RPMI8226 (cell line): Measurements from ENCODE around the gene PTPRG.

ENCODE experiments used
- DNase-seq: peaks from one replicate; pipeline ENCODE4 v3.0.0-alpha.2; 2015

Gene PTPRG

DNA sequence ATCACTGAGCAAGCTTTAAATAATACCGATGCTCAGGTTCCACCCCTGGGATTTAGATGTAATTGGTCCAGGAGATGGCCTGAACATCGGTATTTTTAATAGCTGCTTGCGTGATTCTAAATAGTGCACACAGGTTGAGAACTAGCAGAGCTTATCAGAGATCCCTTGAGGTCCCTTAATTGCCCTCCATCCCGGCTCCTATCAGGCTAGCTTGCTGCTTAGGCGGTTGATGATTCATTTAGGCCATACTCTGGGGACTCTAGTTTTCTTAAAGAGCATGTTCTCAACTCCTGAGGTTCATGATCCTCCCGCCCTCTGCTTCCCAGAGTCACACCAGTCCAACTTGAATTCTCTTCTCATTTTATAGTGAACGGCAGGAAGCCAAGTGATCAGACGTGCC is 531.7 kb downstream of the PTPRG start:
- DNase-seq: no peak

DNA sequence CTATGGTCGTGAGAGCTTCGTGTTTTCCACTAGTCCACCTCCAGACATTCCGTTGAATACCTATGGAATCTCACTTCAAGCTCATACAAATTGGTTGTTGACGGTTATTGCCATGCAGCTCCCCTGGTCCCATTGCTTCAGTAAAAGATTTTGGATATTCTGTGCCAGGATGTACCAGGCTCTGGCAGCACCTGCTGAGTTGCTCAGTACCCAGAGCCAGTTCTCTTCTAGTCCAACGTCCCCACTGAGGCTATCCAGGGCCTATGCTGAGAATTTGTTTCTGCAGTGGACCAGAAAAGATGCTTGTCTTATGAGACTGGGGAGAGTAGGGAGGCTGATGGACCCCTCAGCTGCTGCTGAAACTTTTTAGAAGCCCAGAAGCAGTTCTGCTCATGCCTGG is 533.1 kb downstream of the PTPRG start:
- DNase-seq: no peak

DNA sequence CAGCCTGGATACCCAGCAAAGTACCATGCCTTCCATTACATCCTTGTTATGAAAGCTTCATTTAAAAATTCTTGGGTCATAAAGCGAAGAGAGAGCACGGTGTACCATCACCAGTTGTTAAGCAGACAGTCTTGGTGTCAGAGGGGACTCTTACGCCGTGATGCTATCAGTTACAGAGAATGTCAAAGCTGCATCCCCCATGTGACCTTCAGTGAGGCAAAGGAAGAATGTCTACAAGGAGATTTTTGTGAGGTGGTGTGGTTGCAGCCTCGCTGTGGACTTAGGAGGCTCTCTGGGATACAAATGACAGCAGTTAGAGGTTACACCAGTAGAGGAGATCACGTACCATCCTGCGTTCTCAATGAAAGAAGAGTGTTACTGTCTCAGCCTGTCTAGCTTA is 533.7 kb downstream of the PTPRG start:
- DNase-seq: no peak

DNA sequence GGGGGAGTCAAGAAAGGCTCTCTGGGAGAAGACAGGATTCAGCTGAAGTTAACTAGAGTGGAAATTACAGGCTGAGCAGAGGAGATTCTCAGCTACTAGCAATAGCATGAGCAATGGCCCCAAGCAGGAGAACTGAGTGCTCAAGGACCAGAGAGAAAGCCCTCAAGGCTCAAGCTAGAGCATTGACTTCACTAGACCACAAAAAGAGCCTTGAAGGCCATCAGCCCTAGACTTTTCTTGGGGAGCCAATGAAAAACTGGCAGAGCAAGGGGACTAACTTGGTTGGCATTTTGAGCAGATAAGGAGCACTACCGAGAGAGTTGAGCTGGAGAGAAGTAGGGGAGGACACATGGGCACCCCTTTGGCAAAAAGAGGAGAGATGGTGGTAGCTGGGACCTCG is 534.4 kb downstream of the PTPRG start:
- DNase-seq: no peak

DNA sequence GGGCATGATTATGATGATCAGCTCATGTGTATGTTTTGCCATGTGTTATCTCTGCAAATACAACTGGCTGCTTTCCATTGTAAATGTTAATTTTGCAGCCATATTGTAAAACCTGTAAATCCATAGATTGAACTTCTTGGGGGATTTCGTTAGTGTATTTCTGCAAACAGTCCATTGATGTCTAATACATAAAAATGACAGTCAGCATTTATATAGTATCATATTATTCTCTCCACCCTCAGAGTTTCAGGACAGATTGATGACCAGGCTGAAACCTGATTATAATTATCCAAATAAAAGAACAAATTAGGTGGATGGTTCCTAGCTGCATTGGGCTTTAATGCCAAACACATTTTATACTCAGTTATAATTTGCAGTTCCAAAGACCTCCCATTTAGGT is 535.1 kb downstream of the PTPRG start:
- DNase-seq: no peak

DNA sequence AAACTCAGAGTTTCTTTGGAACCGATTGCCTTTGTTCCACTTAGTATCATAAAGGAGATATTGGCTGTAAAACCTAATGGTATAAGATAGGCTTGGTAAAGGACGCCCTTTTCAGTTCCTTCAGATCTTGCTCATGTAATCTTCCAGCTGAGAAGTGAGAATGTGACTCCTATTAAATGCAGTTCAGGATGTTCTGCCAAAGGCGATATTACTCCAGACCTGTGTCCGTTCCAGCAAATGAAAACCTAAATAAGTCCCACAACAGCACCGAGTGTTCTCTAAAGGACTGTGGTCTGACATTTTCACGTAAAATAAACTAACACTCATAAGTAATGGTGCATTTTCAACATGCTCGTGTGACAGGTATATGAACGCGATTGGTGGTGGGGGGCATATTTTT is 535.8 kb downstream of the PTPRG start:
- no peak for DNase-seq

DNA sequence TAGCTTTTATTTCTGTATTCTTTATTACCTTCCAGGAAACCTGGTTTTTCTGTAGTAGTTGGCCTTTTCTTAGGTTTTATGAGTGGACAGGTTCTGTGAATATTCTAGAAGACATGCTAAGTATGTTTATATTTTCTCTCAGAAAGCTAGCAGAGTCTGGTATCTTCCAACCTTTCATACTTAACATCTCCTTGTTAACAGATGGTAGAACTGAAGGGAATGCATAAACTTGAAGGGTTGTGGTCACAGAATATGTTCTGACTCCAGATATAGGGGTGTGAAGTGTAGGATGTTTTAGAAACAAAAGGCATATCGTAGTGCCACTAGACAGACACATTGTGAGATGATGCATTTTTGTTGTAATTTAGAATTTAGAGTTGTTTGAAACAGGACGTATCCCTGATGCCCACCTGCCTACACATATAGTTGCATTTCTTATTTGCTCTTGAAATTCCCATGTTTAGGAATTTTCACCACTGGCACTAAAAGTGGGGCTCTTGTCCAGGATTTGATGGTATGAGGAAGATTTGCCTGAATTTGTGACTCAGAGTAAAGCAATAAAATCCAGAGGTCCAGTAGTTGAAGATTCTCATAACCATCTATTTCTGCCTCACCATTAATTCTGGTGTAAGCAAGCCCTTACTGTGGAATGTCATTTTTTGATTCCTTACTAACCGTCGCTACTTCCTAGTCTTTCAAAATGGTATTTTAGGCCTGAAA is 537.4 kb downstream of the PTPRG start:
- DNase-seq: no peak

DNA sequence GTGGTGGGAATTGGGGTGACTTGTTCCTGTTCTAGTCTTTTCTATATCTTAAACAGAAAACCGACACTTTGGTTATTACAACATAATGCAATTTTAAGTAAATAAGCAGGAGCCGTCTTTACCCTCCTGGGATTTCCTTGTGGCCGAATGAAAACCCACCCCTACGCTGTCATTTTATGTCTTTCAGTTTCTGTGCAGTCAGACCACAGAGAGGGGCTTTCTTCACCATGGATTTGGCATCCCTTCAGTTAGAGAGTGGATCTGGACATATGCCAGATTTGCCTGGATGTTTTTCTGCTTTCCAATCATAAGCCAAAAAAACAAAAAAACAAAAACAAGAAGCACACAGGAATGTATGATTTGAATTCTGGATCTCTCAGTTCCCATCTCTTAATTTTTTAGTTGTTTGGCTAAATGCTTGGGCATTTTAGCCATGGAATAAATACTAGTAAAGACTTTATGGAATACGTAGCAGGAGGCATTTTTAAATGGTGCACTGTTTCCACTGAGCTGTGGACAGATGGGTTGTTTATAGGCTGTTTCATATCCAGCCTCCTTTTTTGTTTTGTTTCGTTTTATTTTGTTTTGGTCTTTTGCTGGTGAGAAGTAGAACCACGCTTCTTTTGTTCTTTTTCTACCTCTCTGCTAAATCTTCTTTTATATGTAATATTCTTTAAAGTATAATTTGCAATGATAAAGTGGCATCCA is 539.1 kb downstream of the PTPRG start:
- DNase-seq: no peak

DNA sequence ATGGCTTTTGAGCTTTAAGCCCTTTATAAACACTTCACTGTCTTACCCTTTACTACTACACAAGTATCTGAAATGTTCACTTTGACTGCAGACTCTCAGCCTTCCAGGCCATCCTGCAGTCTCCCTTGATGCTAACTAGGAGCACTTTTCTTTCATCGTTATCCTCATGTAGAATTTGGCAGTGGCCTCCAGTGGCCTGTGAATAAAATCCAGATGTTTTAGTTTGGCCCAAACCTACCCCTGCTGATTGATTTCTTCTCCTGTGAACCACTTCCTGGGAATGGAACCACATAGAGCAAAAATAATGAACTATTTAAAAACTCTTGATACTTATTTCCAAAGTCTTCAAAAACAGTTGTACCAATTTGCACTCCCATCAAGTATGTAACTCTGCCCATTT is 540.1 kb downstream of the PTPRG start:
- DNase-seq: no peak

DNA sequence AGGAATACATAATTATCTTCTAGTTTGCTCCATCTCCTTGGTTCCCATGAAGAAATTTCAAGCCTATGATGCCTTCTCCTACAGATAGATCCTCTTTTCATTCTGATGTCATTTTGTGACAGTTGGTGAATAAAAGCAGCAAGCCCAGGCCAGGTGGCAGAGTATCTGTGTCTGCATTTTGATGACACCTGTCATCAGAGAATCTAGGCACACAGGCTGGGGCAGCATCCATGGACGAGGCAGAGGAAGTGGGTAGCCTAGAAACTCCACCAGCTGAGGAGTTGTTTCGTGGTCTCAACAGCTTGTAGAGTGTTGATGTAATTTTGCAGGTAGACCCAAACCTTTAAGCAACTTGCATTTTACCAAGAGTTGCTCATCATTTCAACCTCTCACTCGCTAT is 542.2 kb downstream of the PTPRG start:
- no peak for DNase-seq

DNA sequence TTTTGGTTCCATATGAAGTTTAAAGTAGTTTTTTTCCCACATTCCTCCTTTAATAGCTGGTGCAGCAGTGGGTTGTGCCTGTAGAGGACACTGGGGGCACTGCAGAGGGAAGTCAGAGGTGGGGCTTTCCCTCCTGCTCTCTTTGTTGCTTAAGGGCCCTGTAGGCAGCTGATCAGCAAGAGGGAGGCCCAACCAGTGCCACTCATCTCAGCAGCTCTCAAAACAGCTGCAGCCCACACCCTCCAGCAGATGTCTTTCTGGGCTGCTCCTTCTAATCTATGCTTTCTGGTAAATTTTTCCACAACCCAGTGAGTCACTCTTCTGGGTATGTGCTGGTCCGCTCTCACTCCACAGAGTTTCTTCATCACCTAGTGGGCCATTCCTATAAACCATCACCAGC is 548.2 kb downstream of the PTPRG start:
- DNase-seq: no peak

DNA sequence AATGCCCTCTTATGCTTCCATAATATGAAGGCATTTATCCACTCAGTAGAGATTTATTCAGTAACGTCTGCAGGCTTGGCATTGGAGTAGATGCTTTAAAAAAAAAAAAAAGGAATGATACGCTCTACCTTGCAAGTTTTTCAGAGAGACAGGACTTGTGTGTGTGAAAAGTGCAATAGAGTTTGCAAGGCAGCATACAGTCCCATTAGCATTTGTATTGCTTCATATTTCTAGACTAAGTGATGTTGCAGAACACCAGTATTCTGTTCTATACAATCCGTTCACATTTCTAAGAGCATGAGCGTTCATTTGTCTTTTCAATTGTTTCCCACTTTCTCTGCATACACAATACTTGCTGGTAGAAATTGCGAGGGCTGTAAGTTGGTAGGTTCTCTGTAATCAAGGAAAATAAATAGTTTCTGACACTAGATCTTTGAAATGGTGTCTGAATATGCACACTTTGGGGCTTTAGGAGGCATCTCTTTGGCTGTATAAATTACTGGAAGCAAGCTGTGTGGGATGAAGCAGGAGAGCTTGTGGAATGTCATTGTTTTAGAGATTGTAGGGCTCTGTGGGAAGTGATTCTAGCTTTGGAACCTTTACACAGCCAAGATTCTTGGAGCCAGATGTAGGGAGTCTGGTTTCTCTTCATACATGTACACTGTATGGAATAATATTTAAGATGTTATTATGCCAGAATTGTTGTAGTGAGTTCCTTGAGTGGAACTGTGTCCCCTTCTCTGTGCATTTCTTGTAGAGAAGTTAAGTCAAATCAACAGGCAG is 549.3 kb downstream of the PTPRG start:
- DNase-seq: no peak

DNA sequence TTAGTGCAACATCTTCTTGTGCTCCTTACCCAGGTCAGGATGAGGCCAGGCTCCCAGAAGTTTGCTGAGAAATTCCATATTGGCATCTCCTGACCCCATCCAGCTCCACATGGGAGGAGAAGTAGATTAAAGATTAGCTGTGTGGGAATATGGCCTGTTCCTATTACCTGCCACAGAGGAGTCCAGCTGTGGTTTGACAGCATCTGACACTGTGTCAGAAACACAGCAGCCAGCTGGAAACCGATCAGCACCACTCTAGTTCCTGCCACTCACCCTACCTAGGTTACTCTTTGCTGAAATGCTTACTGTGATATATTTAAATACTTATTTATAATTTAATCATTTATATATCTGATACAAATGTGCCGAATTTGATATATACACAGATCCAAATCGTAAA is 551.7 kb downstream of the PTPRG start:
- no peak for DNase-seq

DNA sequence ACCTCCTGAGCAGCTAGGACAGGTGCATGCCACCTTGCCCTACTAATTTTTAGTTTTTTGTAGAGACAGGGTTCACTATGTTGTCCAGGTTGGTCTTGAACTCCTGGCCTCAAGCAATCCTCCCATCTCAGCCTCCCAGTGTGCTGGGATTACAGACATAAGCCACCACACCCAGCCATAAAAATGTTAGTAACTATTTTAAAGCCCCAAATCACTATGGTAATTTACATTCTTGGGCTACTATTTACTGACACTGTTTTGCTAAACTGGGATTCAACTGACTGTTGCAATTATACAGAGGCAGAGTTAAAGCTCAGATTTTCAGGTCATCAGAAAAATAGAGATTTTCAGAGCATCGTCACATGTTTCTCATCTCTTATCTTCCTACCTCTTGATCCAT is 553.4 kb downstream of the PTPRG start:
- no peak for DNase-seq

DNA sequence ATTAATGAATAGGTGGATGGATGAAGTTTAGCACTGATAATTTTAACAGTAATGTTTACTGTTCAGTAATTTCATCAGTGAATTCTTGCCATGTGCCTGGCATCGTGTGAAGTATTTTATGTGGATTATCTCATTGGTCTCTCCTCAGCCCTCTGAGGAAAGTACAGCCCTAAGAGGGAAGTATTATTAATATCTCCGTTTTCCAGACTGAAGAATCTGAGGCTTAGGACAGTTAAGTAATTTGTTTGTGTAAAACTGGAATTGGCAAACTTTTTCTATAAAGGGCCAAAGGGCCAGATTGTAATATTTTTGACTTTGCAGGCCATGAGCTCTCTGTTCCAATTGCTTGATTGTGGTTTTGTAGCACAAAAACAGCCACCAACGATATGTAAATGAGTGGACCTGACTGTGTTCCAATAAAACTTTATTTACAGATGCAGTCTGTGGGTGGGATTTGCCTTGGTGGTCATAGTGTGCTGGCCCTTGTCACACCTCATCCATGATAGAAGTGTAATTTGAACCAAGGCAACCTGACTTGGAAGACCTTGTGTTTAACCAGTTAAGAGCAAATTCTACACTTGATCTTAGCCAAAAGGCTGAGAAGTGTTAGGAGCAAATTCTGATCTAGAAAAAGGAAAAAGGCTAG is 556.7 kb downstream of the PTPRG start:
- no peak for DNase-seq

DNA sequence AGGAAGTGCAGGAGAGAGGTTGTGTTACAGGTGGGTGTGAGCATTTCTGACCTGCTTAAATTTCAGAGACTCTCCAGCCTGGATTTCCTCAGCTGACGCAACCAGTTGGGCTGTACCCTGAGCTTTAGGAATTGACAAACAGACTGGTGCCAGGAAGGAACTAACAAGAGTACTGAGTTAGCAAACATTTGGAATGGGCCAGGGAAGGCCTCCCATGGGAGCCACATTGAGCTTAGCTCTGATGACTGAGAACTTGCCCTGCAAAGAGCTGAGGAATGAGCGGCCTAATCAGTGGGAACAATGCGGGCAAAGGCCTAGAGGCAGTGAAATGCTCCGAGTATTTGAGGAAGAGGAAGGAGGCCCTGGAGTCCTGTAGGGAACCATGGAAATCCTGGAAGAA is 557.8 kb downstream of the PTPRG start:
- no peak for DNase-seq

DNA sequence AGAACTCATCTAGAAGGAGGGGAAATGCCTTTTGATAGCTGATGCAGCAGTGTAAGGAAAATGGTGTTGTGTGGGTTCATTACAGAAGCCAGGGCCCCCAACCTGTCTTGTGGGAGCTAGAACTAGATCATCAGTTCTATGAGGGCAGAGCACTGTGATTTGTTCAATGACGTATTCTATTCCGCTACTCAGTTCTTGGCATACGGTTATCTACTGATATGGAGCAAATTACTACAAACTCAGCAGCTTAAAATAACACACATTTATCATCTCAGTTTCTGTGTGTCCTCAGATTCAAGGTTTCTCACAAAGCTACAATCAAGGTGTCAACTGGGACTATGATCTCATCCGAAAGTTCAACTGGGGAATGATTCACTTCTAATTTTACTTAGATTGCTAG is 561.4 kb downstream of the PTPRG start:
- DNase-seq: no peak

DNA sequence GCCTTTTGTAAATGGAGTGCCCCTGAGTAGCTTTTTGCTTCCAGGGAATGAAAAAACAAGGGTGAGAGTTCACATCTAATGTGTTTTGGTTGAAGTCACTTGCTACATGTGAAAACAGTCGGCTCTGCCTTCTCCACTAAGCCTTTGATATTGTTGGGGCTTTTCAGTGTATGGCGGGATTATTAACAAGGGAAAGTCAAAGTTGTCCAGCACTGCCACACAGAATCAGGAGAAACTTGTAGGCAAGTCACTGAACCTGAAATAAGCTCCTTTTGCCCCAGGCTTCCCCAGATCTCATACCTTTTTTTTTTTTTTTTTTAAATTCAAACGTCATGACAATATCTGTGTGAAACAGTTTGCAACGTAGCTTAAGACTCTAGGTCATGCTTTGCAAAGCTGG is 564.0 kb downstream of the PTPRG start:
- no peak for DNase-seq

DNA sequence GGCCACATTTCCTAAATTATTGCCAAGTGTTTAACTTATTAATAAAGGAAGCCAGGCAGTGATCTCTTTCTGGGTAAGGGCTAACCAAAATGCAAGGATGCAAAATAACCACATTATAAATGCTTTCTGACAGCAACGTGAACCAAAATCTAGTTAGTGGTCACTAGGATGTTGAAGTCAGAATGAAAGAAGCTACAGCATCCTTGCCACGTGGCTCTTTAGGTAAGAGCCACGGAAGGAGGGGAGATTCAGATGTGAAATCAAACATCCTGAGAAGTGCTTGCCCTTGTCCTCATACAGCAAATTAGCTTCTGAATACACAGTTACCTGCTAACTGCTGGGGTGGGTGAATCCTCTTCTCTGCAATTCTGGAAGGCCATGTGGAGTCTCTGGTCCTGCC is 565.7 kb downstream of the PTPRG start:
- DNase-seq: no peak

DNA sequence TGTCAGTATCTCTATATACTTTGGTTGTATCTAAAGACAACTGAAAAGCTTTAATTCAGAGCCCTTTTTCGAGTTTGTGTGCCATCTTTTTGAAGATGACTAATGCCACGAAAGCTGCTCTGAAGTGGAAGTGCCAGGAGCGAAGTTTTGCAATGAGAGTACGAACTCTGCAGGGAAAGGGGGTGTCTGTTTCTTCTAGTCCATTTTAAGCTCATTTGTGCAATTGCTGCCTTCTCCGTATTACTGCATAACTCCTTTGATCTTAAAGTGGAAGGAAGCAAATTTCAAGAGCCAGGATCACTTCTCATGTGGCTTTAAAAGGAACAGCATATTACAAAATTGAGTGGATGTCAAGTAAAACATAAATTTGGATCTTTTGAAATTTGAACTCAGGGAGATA is 566.7 kb downstream of the PTPRG start:
- no peak for DNase-seq

DNA sequence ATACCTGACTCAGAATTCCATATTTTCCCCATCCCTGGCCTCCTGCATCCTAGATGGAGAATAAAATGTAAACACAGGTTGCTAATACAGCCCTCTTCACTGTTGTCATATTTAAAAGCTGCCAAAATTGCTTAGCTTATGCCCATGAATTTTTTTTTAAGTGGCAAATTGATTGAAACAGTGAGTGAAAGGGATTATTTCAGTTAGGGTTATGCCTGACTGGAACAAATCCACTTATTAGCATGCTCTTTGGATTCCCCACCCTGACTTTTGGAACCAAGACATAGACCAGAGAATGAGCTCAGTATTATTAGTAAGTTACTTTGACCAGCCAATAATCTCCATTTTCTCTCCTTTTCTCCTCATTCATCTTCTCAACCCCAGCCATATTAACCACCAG is 567.3 kb downstream of the PTPRG start:
- DNase-seq: no peak

DNA sequence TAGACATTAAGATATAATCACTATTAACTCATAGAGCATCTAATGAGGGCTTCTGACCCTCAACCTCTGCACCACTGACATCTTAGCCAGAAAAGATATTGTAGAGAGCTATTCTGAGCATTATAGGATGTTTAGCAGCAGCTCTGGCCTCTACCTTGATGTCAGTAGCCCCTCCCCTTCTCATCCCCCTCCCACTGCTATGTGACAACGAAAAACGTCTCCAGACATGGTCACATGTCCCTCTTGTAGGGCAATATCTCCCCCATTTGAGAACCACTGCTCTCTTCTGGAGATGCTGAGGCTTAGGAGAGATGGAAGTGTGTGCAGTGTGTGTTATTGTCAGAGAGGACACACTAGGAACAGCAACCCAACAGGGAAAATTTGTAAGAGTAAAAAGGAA is 569.7 kb downstream of the PTPRG start:
- no peak for DNase-seq

DNA sequence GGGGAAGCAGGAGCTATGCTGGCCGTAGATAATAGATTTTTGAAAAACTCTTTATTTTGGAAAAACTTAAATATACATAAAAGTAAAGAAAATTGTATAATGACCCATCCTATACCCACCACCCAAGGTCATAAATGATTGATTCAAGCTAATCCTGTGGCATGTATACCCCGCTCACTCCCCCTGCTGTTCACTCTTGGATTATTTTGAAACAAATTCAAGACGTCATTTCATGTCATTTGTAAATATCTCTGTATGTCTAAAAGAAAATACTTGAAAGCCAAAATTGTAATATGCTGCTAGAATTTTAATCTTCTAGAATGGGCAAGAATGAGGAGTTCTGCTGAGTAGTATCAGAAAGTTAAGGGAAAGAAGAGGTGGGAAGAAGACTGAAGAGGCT is 570.2 kb downstream of the PTPRG start:
- DNase-seq: no peak
